Neuronal stem cell (in vitro differentiated cells): ENCODE measurements around the gene NDUFS1. TPM values are rescaled to one million over a fixed set of nuclear protein-coding genes. Genes with fewer than 3 reads are reported as not detected.
"Not testable (repeated sequence)": the region's sequence is repeated elsewhere in the genome, so short reads cannot be mapped to it uniquely, and the experiment has no call there.

Experiments
- DNase-seq: peaks from one replicate; pipeline ENCODE4 v3.0.0-alpha.2; 2013; ENCODE audit warnings: low spot score
- H2AFZ ChIP-seq: one replicate; pipeline ENCODE4 v1.6.1; 2013; ENCODE audit warnings: mild to moderate bottlenecking, low read length, inconsistent platforms
- H2AK5ac ChIP-seq: 2 replicates; pipeline ENCODE4 v1.6.1; 2013; ENCODE audit warnings: low read depth, mild to moderate bottlenecking, inconsistent platforms, low read length, moderate library complexity, mixed read lengths
- H2BK120ac ChIP-seq: 2 replicates; pipeline ENCODE4 v1.6.1; 2013; ENCODE audit warnings: low read depth, mild to moderate bottlenecking, inconsistent platforms, low read length, moderate library complexity, mixed read lengths
- H2BK12ac ChIP-seq: one replicate; pipeline ENCODE4 v1.6.1; 2013; ENCODE audit warnings: low read length, inconsistent platforms
- H2BK15ac ChIP-seq: 2 replicates; pipeline ENCODE4 v1.6.1; 2013; ENCODE audit warnings: mild to moderate bottlenecking, low read length, inconsistent platforms, mixed read lengths
- H2BK5ac ChIP-seq: one replicate; pipeline ENCODE4 v1.6.1; 2013; ENCODE audit warnings: inconsistent platforms, mild to moderate bottlenecking, low read length, moderate library complexity
- H3K14ac ChIP-seq: one replicate; pipeline ENCODE4 v1.6.1; 2013; ENCODE audit warnings: low read length, inconsistent platforms
- H3K18ac ChIP-seq: 2 replicates; pipeline ENCODE4 v1.6.1; 2013; ENCODE audit warnings: low read length, inconsistent platforms
- H3K23ac ChIP-seq: 2 replicates; pipeline ENCODE4 v1.6.1; 2013; ENCODE audit warnings: low read depth, mild to moderate bottlenecking, mixed read lengths, low read length, inconsistent platforms; ENCODE audit not compliant: poor library complexity
- H3K27ac ChIP-seq: replicated peaks from 3 replicates; pipeline ENCODE4 v1.5.1; 2013; ENCODE audit warnings: low read length, inconsistent platforms
- H3K27me3 ChIP-seq, 3 experiments: 2 replicates each; pipeline ENCODE4 v1.6.1; 2013; ENCODE audit warnings: low read length in 3 of 3, mild to moderate bottlenecking in 2 of 3, inconsistent platforms in 1 of 3, low read depth in 1 of 3, mixed read lengths in 1 of 3, moderate library complexity in 1 of 3; ENCODE audit not compliant: control insufficient read depth in 3 of 3, insufficient read depth in 3 of 3
- H3K36me3 ChIP-seq, 2 donors: replicated peaks in 1 of 2; 2 replicates each; pipeline ENCODE4 v1.6.1; 2013; ENCODE audit warnings: low read length in 2 of 2; ENCODE audit not compliant: control insufficient read depth in 2 of 2, insufficient read depth in 2 of 2
- H3K4ac ChIP-seq: 2 replicates; pipeline ENCODE4 v1.6.1; 2013; ENCODE audit warnings: inconsistent platforms, mild to moderate bottlenecking, low read length, moderate library complexity
- H3K4me1 ChIP-seq, 2 donors: 1 replicate in 1 of 2; 2 replicates in 1 of 2; pipeline ENCODE4 v1.6.1; 2013; ENCODE audit warnings: low read length in 2 of 2, low read depth in 1 of 2; ENCODE audit not compliant: control insufficient read depth in 2 of 2, insufficient read depth in 1 of 2
- H3K4me2 ChIP-seq: one replicate; pipeline ENCODE4 v1.6.1; 2013; ENCODE audit warnings: mild to moderate bottlenecking, low read length, inconsistent platforms; ENCODE audit not compliant: insufficient read depth, poor library complexity, severe bottlenecking
- H3K4me3 ChIP-seq, 2 donors: 2 replicates each; pipeline ENCODE4 v1.5.1; 2013; ENCODE audit warnings: low read length in 2 of 2, mild to moderate bottlenecking in 2 of 2, inconsistent platforms in 1 of 2, moderate library complexity in 1 of 2
- H3K79me1 ChIP-seq: one replicate; pipeline ENCODE4 v1.6.1; 2013; ENCODE audit warnings: low read depth, mild to moderate bottlenecking, inconsistent platforms, low read length, moderate library complexity
- H3K9ac ChIP-seq: one replicate; pipeline ENCODE4 v1.6.1; 2013; ENCODE audit warnings: mild to moderate bottlenecking, low read depth, low read length, inconsistent platforms; ENCODE audit not compliant: poor library complexity
- H3K9me3 ChIP-seq, 2 donors: replicated peaks in 1 of 2; 2 replicates each; pipeline versions ENCODE3 to v1.6.1; 2013; ENCODE audit warnings: low read length in 2 of 2, mild to moderate bottlenecking in 2 of 2, inconsistent platforms in 1 of 2, low read depth in 1 of 2, mixed read lengths in 1 of 2, moderate library complexity in 1 of 2; ENCODE audit not compliant: control insufficient read depth in 2 of 2, insufficient read depth in 1 of 2
- H4K8ac ChIP-seq: one replicate; pipeline ENCODE4 v1.6.1; 2013; ENCODE audit warnings: low read depth, mild to moderate bottlenecking, inconsistent platforms, low read length, moderate library complexity
- H4K91ac ChIP-seq: one replicate; pipeline ENCODE4 v1.6.1; 2013; ENCODE audit warnings: low read length, low read depth, mild to moderate bottlenecking, inconsistent platforms; ENCODE audit not compliant: poor library complexity
- WGBS, 2 donors: extraction: QIAGEN DNeasy Blood & Tissue Kit; methylation state at CpG; one replicate each; pipeline ENCODE4 v1.1.7; 2013; ENCODE audit warnings: missing lambda C conversion rate in 2 of 2, mixed read lengths in 1 of 2; ENCODE audit not compliant: insufficient read length in 2 of 2, insufficient replicate concordance in 1 of 2; ENCODE audit errors: extremely low coverage in 2 of 2; 5-methylcytosine and 5-hydroxymethylcytosine counted together
- polyA plus RNA-seq, 2 experiments: library from polyadenylated mRNA; stranded (reverse); fragments of 200-250 nt; gene quantifications; one replicate each; pipeline ENCODE4 v1.2.3, GENCODE V29; 2013

NDUFS1 gene
- 31.8 TPM for polyA plus RNA-seq (2013, experiment 1 of 2)
- 31.9 TPM for polyA plus RNA-seq (2013, experiment 2 of 2)

- peaks cover 21 to 54% of the 10 kb centered on the region in 2 donors for H3K36me3 ChIP-seq
These were observed at the start of gene NDUFS1, which contains the start of gene EEF1B2 for GRCh38 chr2:206159346-206160124. Gene NDUFS1, minus strand, starts transcription at chr2:206159444. Its CDS starts 5,766 bp downstream, at chr2:206153678. Gene EEF1B2, plus strand, starts transcription at chr2:206159895. Its CDS starts 85 bp downstream, at chr2:206159980.

GRCh38 chr2:206208900-206209299 lies 49.7 kb upstream of the NDUFS1 start:
- Histone ChIP-seq H3K9me3 (no peaks in the 10 kb centered on the region), H2BK5ac (no peak overlapping the region), H3K23ac (no peak overlapping the region), H3K4me2 (no peak overlapping the region), H2AFZ (no peak overlapping the region), H3K36me3 (no peaks in the 10 kb centered on the region), H3K27ac (no peak overlapping the region), H3K9ac (no peak overlapping the region), H3K14ac (no peak overlapping the region), H2BK120ac (no peak overlapping the region), H3K4me1 (peaks cover 5 to 9% of the 10 kb centered on the region in 2 donors), H2BK15ac (no peak overlapping the region), H2BK12ac (no peak overlapping the region), H4K8ac (no peak overlapping the region), H4K91ac (no peak overlapping the region), H3K27me3 (no peaks in the 10 kb centered on the region), H3K4me3 (no peak overlapping the region), H3K79me1 (no peaks in the 10 kb centered on the region), H3K18ac (no peak overlapping the region), H3K4ac (no peak overlapping the region), H2AK5ac (no peak overlapping the region)
- WGBS, 2 donors = no CpG with 5 or more reads among the region's 7 CpGs
- DNase-seq = no peak

More at GRCh38 chr2:206159346-206160124, at the start of gene NDUFS1, which contains the start of gene EEF1B2:
- no peak within 1 kb of the TSS for H2BK12ac ChIP-seq
- no peak within 1 kb of the TSS for H2AK5ac ChIP-seq
- peak within 1 kb of the TSS; percentile 70 for H3K4me2 ChIP-seq
- H4K91ac ChIP-seq = no peak within 1 kb of the TSS
- H3K27me3 ChIP-seq = no peaks in the 10 kb centered on the region
- H3K4me3 ChIP-seq = peak within 1 kb of the TSS; percentile 80 to 97
- peaks cover 0 to 5% of the 10 kb centered on the region in 2 donors for H3K9me3 ChIP-seq
- H3K4ac ChIP-seq = no peak within 1 kb of the TSS
- H3K23ac ChIP-seq = peak within 1 kb of the TSS; percentile 61
- H2BK15ac ChIP-seq = no peak within 1 kb of the TSS
- peak within 1 kb of the TSS; percentile 86 for H3K9ac ChIP-seq
- no peak within 1 kb of the TSS for H2BK120ac ChIP-seq
- no CpG with 5 or more reads among the region's 64 CpGs for WGBS, 2 donors
- H3K4me1 ChIP-seq = peaks cover 4 to 9% of the 10 kb centered on the region in 2 donors
- peak within 1 kb of the TSS; percentile 62 for H2BK5ac ChIP-seq
- peak within 1 kb of the TSS; percentile 88 for H2AFZ ChIP-seq
- H3K79me1 ChIP-seq = peaks cover 5% of the 10 kb centered on the region
- peak; percentile 97 for DNase-seq
- no peak within 1 kb of the TSS for H4K8ac ChIP-seq
- H3K27ac ChIP-seq = peak within 1 kb of the TSS; percentile 89
- H3K18ac ChIP-seq = peak within 1 kb of the TSS; percentile 84
- H3K14ac ChIP-seq = peak within 1 kb of the TSS; percentile 82

GRCh38 chr2:206207316-206207715 lies 48.1 kb upstream of the NDUFS1 start:
- H2AK5ac ChIP-seq, H3K27me3 ChIP-seq, H2BK120ac ChIP-seq, H2BK15ac ChIP-seq, H3K4me3 ChIP-seq, H3K18ac ChIP-seq, H4K8ac ChIP-seq, H3K4ac ChIP-seq, H3K79me1 ChIP-seq, H3K27ac ChIP-seq, H3K36me3 ChIP-seq, H3K23ac ChIP-seq, H2BK5ac ChIP-seq, H3K9ac ChIP-seq, DNase-seq, H3K9me3 ChIP-seq, H2BK12ac ChIP-seq, H3K4me1 ChIP-seq, H3K14ac ChIP-seq, H2AFZ ChIP-seq, H4K91ac ChIP-seq, H3K4me2 ChIP-seq: not testable (repeated sequence)
- no CpG with 5 or more reads among the region's 2 CpGs for WGBS, 2 donors

GRCh38 chr2:206204710-206205109 lies 45.5 kb upstream of the NDUFS1 start:
- Histone ChIP-seq H3K27ac (no peak overlapping the region), H3K23ac (no peak overlapping the region), H4K91ac (no peak overlapping the region), H2BK12ac (no peak overlapping the region), H3K4ac (no peak overlapping the region), H3K4me1 (no peaks in the 10 kb centered on the region), H2AFZ (no peak overlapping the region), H2BK5ac (no peak overlapping the region), H3K36me3 (no peaks in the 10 kb centered on the region), H3K18ac (no peak overlapping the region), H3K9me3 (peaks cover 0 to 3% of the 10 kb centered on the region in 2 donors), H2AK5ac (no peak overlapping the region), H2BK120ac (no peak overlapping the region), H2BK15ac (no peak overlapping the region), H3K9ac (no peak overlapping the region), H3K14ac (no peak overlapping the region), H4K8ac (no peak overlapping the region), H3K79me1 (no peaks in the 10 kb centered on the region), H3K4me2 (no peak overlapping the region), H3K4me3 (no peak overlapping the region), H3K27me3 (no peaks in the 10 kb centered on the region)
- DNase-seq = no peak
- no CpG with 5 or more reads among the region's 3 CpGs for WGBS, 2 donors
